H9 (cell line): ENCODE results near the gene ZNF385B. TPM values are rescaled to one million over a fixed set of nuclear protein-coding genes. Genes with fewer than 3 reads are reported as not detected.

Experiments
- DNase-seq: peaks from one replicate; pipeline ENCODE4 v3.0.0-alpha.2; 2017
- H2AFZ ChIP-seq: one replicate; pipeline ENCODE4 v1.6.1; 2013; ENCODE audit warnings: mild to moderate bottlenecking, low read length, control low read depth, moderate library complexity
- H2AK5ac ChIP-seq: 2 replicates; pipeline ENCODE4 v1.6.1; 2013; ENCODE audit warnings: low read length, control low read depth, mixed read lengths; ENCODE audit not compliant: insufficient read length
- H2BK120ac ChIP-seq: one replicate; pipeline ENCODE4 v1.6.1; 2013; ENCODE audit warnings: low read depth, mild to moderate bottlenecking, low read length, control low read depth, inconsistent platforms; ENCODE audit not compliant: poor library complexity, severe bottlenecking
- H2BK12ac ChIP-seq: 2 replicates; pipeline ENCODE4 v1.6.1; 2013; ENCODE audit warnings: low read length, control low read depth, mixed read lengths, low read depth; ENCODE audit not compliant: insufficient read length
- H2BK15ac ChIP-seq: 2 replicates; pipeline ENCODE4 v1.6.1; 2013; ENCODE audit warnings: low read depth, low read length, control low read depth
- H2BK20ac ChIP-seq: one replicate; pipeline ENCODE4 v1.6.1; 2013; ENCODE audit warnings: low read depth, mild to moderate bottlenecking, low read length, control low read depth, inconsistent platforms; ENCODE audit not compliant: poor library complexity, severe bottlenecking
- H2BK5ac ChIP-seq: 2 replicates; pipeline ENCODE4 v1.6.1; 2013; ENCODE audit warnings: low read length, control low read depth, mixed read lengths; ENCODE audit not compliant: insufficient read length
- H3K14ac ChIP-seq: 2 replicates; pipeline ENCODE4 v1.6.1; 2013; ENCODE audit warnings: low read length, control low read depth; ENCODE audit not compliant: insufficient read depth
- H3K18ac ChIP-seq: 2 replicates; pipeline ENCODE4 v1.6.1; 2013; ENCODE audit warnings: low read depth, mild to moderate bottlenecking, mixed read lengths, low read length, control low read depth; ENCODE audit not compliant: insufficient read length
- H3K23ac ChIP-seq: 2 replicates; pipeline ENCODE4 v1.6.1; 2013; ENCODE audit warnings: low read length, control low read depth, mixed read lengths, low read depth; ENCODE audit not compliant: insufficient read length
- H3K23me2 ChIP-seq: 2 replicates; pipeline ENCODE4 v1.6.1; 2013; ENCODE audit warnings: low read depth, mild to moderate bottlenecking, mixed read lengths, low read length, control low read depth; ENCODE audit not compliant: insufficient read length, poor library complexity, severe bottlenecking
- H3K27ac ChIP-seq: 2 replicates; pipeline ENCODE4 v1.5.1; 2013; ENCODE audit warnings: low read length, control low read depth, mixed read lengths, low read depth; ENCODE audit not compliant: insufficient read length
- H3K27me3 ChIP-seq: 2 replicates; pipeline ENCODE4 v1.6.1; 2013; ENCODE audit warnings: low read length, control low read depth, inconsistent platforms; ENCODE audit not compliant: insufficient read depth
- H3K4ac ChIP-seq: 2 replicates; pipeline ENCODE4 v1.6.1; 2013; ENCODE audit warnings: low read depth, mild to moderate bottlenecking, control low read depth, inconsistent platforms, low read length, moderate library complexity
- H3K4me1 ChIP-seq: 2 replicates; pipeline ENCODE4 v1.6.1; 2013; ENCODE audit warnings: low read length, control low read depth, inconsistent platforms; ENCODE audit not compliant: insufficient read depth
- H3K4me2 ChIP-seq: 2 replicates; pipeline ENCODE4 v1.6.1; 2013; ENCODE audit warnings: low read length, control low read depth, mixed read lengths; ENCODE audit not compliant: insufficient read length, insufficient read depth
- H3K56ac ChIP-seq: 2 replicates; pipeline ENCODE4 v1.6.1; 2013; ENCODE audit warnings: low read depth, mild to moderate bottlenecking, mixed read lengths, low read length, control low read depth; ENCODE audit not compliant: insufficient read length
- H3K79me1 ChIP-seq: 2 replicates; pipeline ENCODE4 v1.6.1; 2013; ENCODE audit warnings: low read depth, mild to moderate bottlenecking, moderate library complexity, low read length, control low read depth, inconsistent platforms; ENCODE audit not compliant: insufficient read depth, poor library complexity, severe bottlenecking
- H3K79me2 ChIP-seq: 2 replicates; pipeline ENCODE4 v1.6.1; 2013; ENCODE audit warnings: low read length, control low read depth, inconsistent platforms; ENCODE audit not compliant: insufficient read depth
- H3K9ac ChIP-seq: 2 replicates; pipeline ENCODE4 v1.6.1; 2013; ENCODE audit warnings: low read length, control low read depth, mixed read lengths; ENCODE audit not compliant: insufficient read length; ENCODE audit errors: extremely low read depth
- H3K9me3 ChIP-seq: one replicate; pipeline ENCODE4 v1.6.1; 2013; ENCODE audit warnings: low read depth, low read length, inconsistent platforms; ENCODE audit not compliant: control insufficient read depth
- H3T11ph ChIP-seq: one replicate; pipeline ENCODE4 v1.6.1; 2013; ENCODE audit warnings: mild to moderate bottlenecking, low read length, control low read depth, inconsistent platforms
- H4K20me1 ChIP-seq: one replicate; pipeline ENCODE4 v1.6.1; 2013; ENCODE audit not compliant: control insufficient read depth, insufficient read length, insufficient read depth
- H4K5ac ChIP-seq: 2 replicates; pipeline ENCODE4 v1.6.1; 2013; ENCODE audit warnings: low read depth, mild to moderate bottlenecking, mixed read lengths, low read length, control low read depth; ENCODE audit not compliant: insufficient read length
- H4K8ac ChIP-seq: replicated peaks from 2 replicates; pipeline ENCODE4 v1.6.1; 2013; ENCODE audit warnings: low read length, control low read depth, mixed read lengths, low read depth; ENCODE audit not compliant: insufficient read length
- H4K91ac ChIP-seq: 2 replicates; pipeline ENCODE4 v1.6.1; 2013; ENCODE audit warnings: low read depth, mild to moderate bottlenecking, moderate library complexity, mixed read lengths, low read length, control low read depth; ENCODE audit not compliant: insufficient read length
- H3K27ac Mint-ChIP-seq, 3 experiments: 2 replicates in 2 of 3; 3 replicates in 1 of 3; pipeline ENCODE4 v1.8.0; 2020 to 2021; ENCODE audit warnings: mixed read lengths in 3 of 3, mild to moderate bottlenecking in 1 of 3, moderate library complexity in 1 of 3
- H3K27me3 Mint-ChIP-seq: 2 replicates; pipeline ENCODE4 v1.8.0; 2021; ENCODE audit warnings: low read depth, mild to moderate bottlenecking, moderate library complexity, mixed read lengths
- H3K36me3 Mint-ChIP-seq, 3 experiments: 2 replicates in 2 of 3; 3 replicates in 1 of 3; pipeline ENCODE4 v1.8.0; 2020 to 2021; ENCODE audit warnings: low read depth in 3 of 3, mixed read lengths in 3 of 3; ENCODE audit not compliant: insufficient read depth in 1 of 3
- H3K4me1 Mint-ChIP-seq, 2 experiments: 2 replicates each; pipeline ENCODE4 v1.8.0; 2020; ENCODE audit warnings: mixed read lengths in 2 of 2
- H3K4me3 Mint-ChIP-seq, 2 experiments: 2 replicates in 1 of 2; 3 replicates in 1 of 2; pipeline ENCODE4 v1.8.0; 2020 to 2021; ENCODE audit warnings: mild to moderate bottlenecking in 2 of 2, mixed read lengths in 2 of 2, moderate library complexity in 1 of 2
- H3K9me3 Mint-ChIP-seq, 2 experiments: 2 replicates in 1 of 2; 3 replicates in 1 of 2; pipeline ENCODE4 v1.8.0; 2020; ENCODE audit warnings: mild to moderate bottlenecking in 2 of 2, mixed read lengths in 2 of 2, moderate library complexity in 1 of 2
- CTCF ChIP-seq: fragments of 200-600 bp; sonication (generic); conservative IDR thresholded peaks from 3 replicates; pipeline ENCODE4 v1.8.0; 2021; ENCODE audit warnings: antibody characterized with exemption, mild to moderate bottlenecking
- WGBS: extraction: QIAGEN DNeasy Blood & Tissue Kit; methylation state at CpG from one replicate; pipeline ENCODE4 v1.1.7; 2013; ENCODE audit warnings: missing lambda C conversion rate, low lambda C conversion rate, mixed read lengths; ENCODE audit not compliant: insufficient read length; ENCODE audit errors: extremely low coverage; 5-methylcytosine and 5-hydroxymethylcytosine counted together
- total RNA-seq: library from RNA; stranded (reverse); gene quantifications from 2 replicates; pipeline ENCODE4 v1.2.1, GENCODE V29; 2021

Gene ZNF385B
- total RNA-seq, 1 experiment from 2014 or later, result 2.1 TPM

- no peak overlapping the region for H3K4me3 Mint-ChIP-seq
- H3K9me3 Mint-ChIP-seq, result no peaks in the 10 kb centered on the region
- no peaks in the 10 kb centered on the region for H3K27me3 ChIP-seq
- DNase-seq, result no peak
- no peak overlapping the region for H4K5ac ChIP-seq
- no peak overlapping the region for H2BK5ac ChIP-seq
- peaks cover 3 to 5% of the 10 kb centered on the region in 2 experiments; a peak in 1 of 4 replicates for H3K4me1 Mint-ChIP-seq
- H2AK5ac ChIP-seq, result no peak overlapping the region
- no peak overlapping the region for H3K56ac ChIP-seq
- no peaks in the 10 kb centered on the region for H3K23me2 ChIP-seq
- H2BK12ac ChIP-seq, result no peak overlapping the region
- no peaks in the 10 kb centered on the region for H4K20me1 ChIP-seq
- no peak overlapping the region for H3T11ph ChIP-seq
- H3K9me3 ChIP-seq, result no peaks in the 10 kb centered on the region
- H3K79me2 ChIP-seq, result no peaks in the 10 kb centered on the region
- H3K9ac ChIP-seq, result no peak overlapping the region
- no peak overlapping the region for H3K27ac Mint-ChIP-seq
- no peak overlapping the region for H3K4ac ChIP-seq
- H2BK15ac ChIP-seq, result no peak overlapping the region
- H2BK20ac ChIP-seq, result no peak overlapping the region
- TF ChIP-seq CTCF, result no peak
- H2AFZ ChIP-seq, result no peak overlapping the region
- no peak overlapping the region for H4K8ac ChIP-seq
- H3K14ac ChIP-seq, result no peak overlapping the region
- no peaks in the 10 kb centered on the region for H3K79me1 ChIP-seq
- H3K27ac ChIP-seq, result no peak overlapping the region
- no CpG with 5 or more reads among the region's 1 CpG for WGBS
- H3K18ac ChIP-seq, result no peak overlapping the region
- H3K27me3 Mint-ChIP-seq, result no peaks in the 10 kb centered on the region
- H3K36me3 Mint-ChIP-seq, result no peaks in the 10 kb centered on the region
- no peak overlapping the region for H3K23ac ChIP-seq
- H4K91ac ChIP-seq, result no peak overlapping the region
- no peak overlapping the region for H2BK120ac ChIP-seq
- no peak overlapping the region for H3K4me2 ChIP-seq
- no peaks in the 10 kb centered on the region for H3K4me1 ChIP-seq
These were observed 279.8 kb downstream of the ZNF385B start for GRCh38 chr2:179581605-179582004.
